Breast epithelium (tissue), 4 donors: ENCODE measurements around the gene TYR. TPM values are rescaled to one million over a fixed set of nuclear protein-coding genes. Genes with fewer than 3 reads are reported as not detected.

Experiments
- DNase-seq, 2 donors: peaks; one replicate each; pipeline ENCODE4 v3.0.0-alpha.2; 2019; ENCODE audit warnings: low spot score in 2 of 2
- H3K27ac ChIP-seq, 2 donors: fragments of 200-600 bp; sonication (generic) in 1 of 2; one replicate each; pipeline ENCODE4 v1.5.1; 2016 to 2019; ENCODE audit warnings: mild to moderate bottlenecking in 1 of 2
- H3K27me3 ChIP-seq, 2 donors: fragments of 200-600 bp; sonication (generic) in 1 of 2; one replicate each; pipeline versions ENCODE4 v1.5.1 to v1.6.0; 2017 to 2019; ENCODE audit warnings: control low read depth in 1 of 2, mild to moderate bottlenecking in 1 of 2
- H3K36me3 ChIP-seq: fragments of 200-600 bp; one replicate; pipeline ENCODE4 v1.5.1; 2019
- H3K4me1 ChIP-seq, 2 donors: fragments of 200-600 bp; sonication (generic); one replicate each; pipeline ENCODE4 v1.5.1; 2016 to 2019; ENCODE audit warnings: control low read depth in 1 of 2
- H3K4me3 ChIP-seq, 3 donors: fragments of 200-600 bp; sonication (generic); 1 replicate in 2 of 3; 2 replicates in 1 of 3; pipeline ENCODE4 v1.5.1; 2016 to 2019; ENCODE audit warnings: mild to moderate bottlenecking in 3 of 3, moderate library complexity in 2 of 3
- H3K9me3 ChIP-seq, 2 donors: fragments of 200-600 bp; sonication (generic) in 1 of 2; one replicate each; pipeline ENCODE4 v1.5.1; 2016 to 2019; ENCODE audit warnings: control low read depth in 1 of 2
- POLR2A ChIP-seq: fragments of 450-650 bp; IDR thresholded peaks from one replicate; pipeline ENCODE4 v1.6.1; 2016; ENCODE audit warnings: antibody characterized with exemption, mild to moderate bottlenecking, moderate library complexity
- POLR2AphosphoS5 ChIP-seq, 3 donors: sonication (generic); formaldehyde crosslinking; IDR thresholded peaks; one replicate each; pipeline ENCODE4 v1.6.1; 2017; ENCODE audit warnings: antibody characterized with exemption in 3 of 3
- intact Hi-C: fragments of 100-400 bp; cut with DNase I; formaldehyde crosslinking; loops from one replicate; pipeline ENCODE4 v1.15.1; 2023; ENCODE audit warnings: low total_unique reads
- total RNA-seq, 3 donors: library from RNA; depleted of rRNA; stranded (reverse); fragments of >200 nt; gene quantifications; one replicate each; pipeline ENCODE4 v1.1.0, GENCODE V29; 2016
- TF ChIP-seq, protein P1 (sequence below), 3 donors: fragments of 450-650 bp; IDR thresholded peaks; one replicate each; pipeline ENCODE4 v1.5.1; 2016 to 2017; ENCODE audit warnings: antibody characterized with exemption in 3 of 3, mild to moderate bottlenecking in 3 of 3, moderate library complexity in 3 of 3

Gene TYR
- total RNA-seq, result not detected

GRCh38 chr11:89177691-89178231, at the start of gene TYR:
TYR (plus strand) TSS chr11:89177875; CDS start chr11:89177954, 79 bp downstream.
- Histone ChIP-seq H3K4me1 (no peaks in the 10 kb centered on the region), H3K4me3 (no peak within 1 kb of the TSS), H3K36me3 (no peaks in the 10 kb centered on the region), H3K27ac (no peak within 1 kb of the TSS), H3K27me3 (no peaks in the 10 kb centered on the region), H3K9me3 (no peaks in the 10 kb centered on the region)
- no peak for DNase-seq
- intact Hi-C loops, result no loop called here
- TF ChIP-seq POLR2AphosphoS5 (IDR thresholded peaks at IDR 0.05) (no peak), POLR2A (no peak)
- TF ChIP-seq, protein P1, sequence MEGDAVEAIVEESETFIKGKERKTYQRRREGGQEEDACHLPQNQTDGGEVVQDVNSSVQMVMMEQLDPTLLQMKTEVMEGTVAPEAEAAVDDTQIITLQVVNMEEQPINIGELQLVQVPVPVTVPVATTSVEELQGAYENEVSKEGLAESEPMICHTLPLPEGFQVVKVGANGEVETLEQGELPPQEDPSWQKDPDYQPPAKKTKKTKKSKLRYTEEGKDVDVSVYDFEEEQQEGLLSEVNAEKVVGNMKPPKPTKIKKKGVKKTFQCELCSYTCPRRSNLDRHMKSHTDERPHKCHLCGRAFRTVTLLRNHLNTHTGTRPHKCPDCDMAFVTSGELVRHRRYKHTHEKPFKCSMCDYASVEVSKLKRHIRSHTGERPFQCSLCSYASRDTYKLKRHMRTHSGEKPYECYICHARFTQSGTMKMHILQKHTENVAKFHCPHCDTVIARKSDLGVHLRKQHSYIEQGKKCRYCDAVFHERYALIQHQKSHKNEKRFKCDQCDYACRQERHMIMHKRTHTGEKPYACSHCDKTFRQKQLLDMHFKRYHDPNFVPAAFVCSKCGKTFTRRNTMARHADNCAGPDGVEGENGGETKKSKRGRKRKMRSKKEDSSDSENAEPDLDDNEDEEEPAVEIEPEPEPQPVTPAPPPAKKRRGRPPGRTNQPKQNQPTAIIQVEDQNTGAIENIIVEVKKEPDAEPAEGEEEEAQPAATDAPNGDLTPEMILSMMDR (IDR thresholded peaks at IDR 0.05), result no peak

GRCh38 chr11:89136606-89137005, 41.1 kb upstream of the TYR start:
- intact Hi-C loops, result no loop called here
- TF ChIP-seq POLR2A, result no peak
- TF ChIP-seq, protein P1 (IDR thresholded peaks at IDR 0.05), result no peak
- no peak for TF ChIP-seq POLR2AphosphoS5 (IDR thresholded peaks at IDR 0.05)
- Histone ChIP-seq H3K4me1 (no peaks in the 10 kb centered on the region), H3K27me3 (no peaks in the 10 kb centered on the region), H3K4me3 (no peak overlapping the region), H3K36me3 (no peaks in the 10 kb centered on the region), H3K27ac (no peak overlapping the region), H3K9me3 (no peaks in the 10 kb centered on the region)
- DNase-seq, result no peak

GRCh38 chr11:89147229-89147628, 30.4 kb upstream of the TYR start:
- intact Hi-C loops, result no loop called here
- Histone ChIP-seq H3K4me1 (no peaks in the 10 kb centered on the region), H3K4me3 (no peak overlapping the region), H3K9me3 (no peaks in the 10 kb centered on the region), H3K27me3 (no peaks in the 10 kb centered on the region), H3K27ac (no peak overlapping the region), H3K36me3 (no peaks in the 10 kb centered on the region)
- no peak for DNase-seq
- TF ChIP-seq POLR2AphosphoS5 (IDR thresholded peaks at IDR 0.05), result no peak

DNA sequence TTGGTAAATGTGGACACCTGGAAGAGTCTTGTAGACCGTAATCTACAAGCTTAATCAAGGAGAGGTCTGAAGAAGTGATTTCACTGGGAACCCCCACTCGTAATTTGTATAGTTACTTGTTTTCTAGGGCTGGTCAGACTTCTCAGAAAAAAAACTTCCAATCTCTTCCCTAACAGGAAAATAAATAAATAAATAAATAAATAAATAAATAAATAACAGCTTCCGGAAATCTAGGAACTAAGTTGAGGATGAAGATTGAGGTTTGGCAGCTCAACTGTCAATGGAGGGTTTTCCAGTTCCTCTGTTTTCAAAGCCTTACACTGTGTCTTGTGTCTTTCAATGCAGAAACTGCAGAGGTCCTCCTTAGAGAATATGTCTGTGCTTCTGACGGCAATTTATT, 17.7 kb upstream of the TYR start:
- H3K27me3 ChIP-seq, result no peaks in the 10 kb centered on the region
- no peak for TF ChIP-seq POLR2A
- no peak for TF ChIP-seq POLR2AphosphoS5 (IDR thresholded peaks at IDR 0.05)
- TF ChIP-seq, protein P1 (IDR thresholded peaks at IDR 0.05), result no peak
- H3K4me1 ChIP-seq, result no peaks in the 10 kb centered on the region
- intact Hi-C loops, result no loop called here
- no peak overlapping the region for H3K4me3 ChIP-seq
- H3K36me3 ChIP-seq, result no peaks in the 10 kb centered on the region
- no peaks in the 10 kb centered on the region for H3K9me3 ChIP-seq
- no peak for DNase-seq
- H3K27ac ChIP-seq, result no peak overlapping the region

GRCh38 chr11:89161949-89162348, 15.7 kb upstream of the TYR start:
- H3K36me3 ChIP-seq, result no peaks in the 10 kb centered on the region
- H3K4me3 ChIP-seq, result no peak overlapping the region
- intact Hi-C loops, result no loop called here
- no peaks in the 10 kb centered on the region for H3K27me3 ChIP-seq
- no peak for TF ChIP-seq POLR2A
- no peak for TF ChIP-seq POLR2AphosphoS5 (IDR thresholded peaks at IDR 0.05)
- TF ChIP-seq, protein P1 (IDR thresholded peaks at IDR 0.05), result no peak
- H3K4me1 ChIP-seq, result no peaks in the 10 kb centered on the region
- H3K27ac ChIP-seq, result no peak overlapping the region
- DNase-seq, result no peak
- H3K9me3 ChIP-seq, result no peaks in the 10 kb centered on the region

DNA sequence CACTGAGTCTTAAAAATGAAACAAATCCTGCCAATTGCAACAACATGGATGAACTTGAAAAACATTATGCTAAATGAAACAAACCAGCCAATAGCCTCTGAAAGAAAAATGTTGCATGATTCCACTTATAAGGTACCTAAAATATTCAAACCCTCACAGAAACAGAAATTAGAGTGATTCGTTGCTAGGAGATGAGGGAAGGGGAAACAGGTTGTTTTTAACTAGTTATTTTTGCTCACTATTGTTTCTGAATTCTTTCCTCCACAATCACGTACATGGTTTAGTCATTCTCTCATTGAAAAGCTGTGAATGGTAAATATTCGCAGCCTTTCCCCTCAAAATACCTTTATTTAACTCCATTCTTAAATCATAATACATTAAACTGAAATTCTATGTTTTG, 14.0 kb upstream of the TYR start:
- intact Hi-C loops, result no loop called here
- H3K27me3 ChIP-seq, result no peaks in the 10 kb centered on the region

More for the DNA sequence above, 14.0 kb upstream of the TYR start:
- no peaks in the 10 kb centered on the region for H3K9me3 ChIP-seq
- DNase-seq, result no peak
- H3K27ac ChIP-seq, result no peak overlapping the region
- H3K36me3 ChIP-seq, result no peaks in the 10 kb centered on the region
- no peak overlapping the region for H3K4me3 ChIP-seq
- no peaks in the 10 kb centered on the region for H3K4me1 ChIP-seq
- TF ChIP-seq, protein P1 (IDR thresholded peaks at IDR 0.05), result no peak
